T-helper 1 cell (primary cell): Measurements from ENCODE around the gene STXBP2.

Source experiments
- DNase-seq, 5 donors: peaks; one replicate each; pipeline ENCODE4 v3.0.0-alpha.2; 2012 to 2020
- total RNA-seq, 4 donors: gene quantifications; one replicate each; lab custom pipeline; 2026; lab: John Stamatoyannopoulos, UW

The STXBP2 gene
- 14.3 to 20.8 (median 17.0) reads per million in 4 donors for total RNA-seq

- peak; percentile 86 to 95 (median 92) for DNase-seq
Measured at GRCh38 chr19:7636691-7637373, at the start of gene STXBP2. TSS of gene STXBP2 (plus strand) at chr19:7637110. CDS start at chr19:7637150, 40 bp downstream.

- no peak for DNase-seq
Measured at GRCh38 chr19:7589822-7590221, 47.1 kb upstream of the STXBP2 start.

- DNase-seq: no peak
Measured at GRCh38 chr19:7590256-7590655, 46.7 kb upstream of the STXBP2 start.

- peak in 2 of 5 donors; percentile 17 to 34 for DNase-seq
Measured at GRCh38 chr19:7595466-7596133, 41.3 kb upstream of the STXBP2 start, which contains the start of gene CAMSAP3. TSS of gene CAMSAP3 (plus strand) at chr19:7595863. CDS start at chr19:7596003, 140 bp downstream.

- no peak for DNase-seq
Measured at GRCh38 chr19:7596211-7596937, 40.5 kb upstream of the STXBP2 start.

GRCh38 chr19:7597689-7598088 lies 39.2 kb upstream of the STXBP2 start:
- no peak for DNase-seq

GRCh38 chr19:7598180-7598579 lies 38.7 kb upstream of the STXBP2 start:
- DNase-seq: no peak

- DNase-seq: no peak
Measured at GRCh38 chr19:7600721-7601120, 36.2 kb upstream of the STXBP2 start.

- no peak for DNase-seq
Measured at GRCh38 chr19:7602240-7602934, 34.5 kb upstream of the STXBP2 start.

- DNase-seq: no peak
Measured at GRCh38 chr19:7602935-7603497, 33.9 kb upstream of the STXBP2 start.

GRCh38 chr19:7603919-7604318 lies 33.0 kb upstream of the STXBP2 start:
- DNase-seq: no peak

GRCh38 chr19:7605490-7606222 lies 31.3 kb upstream of the STXBP2 start:
- peak in 1 of 5 donors; percentile 31 for DNase-seq

- no peak for DNase-seq
Measured at GRCh38 chr19:7606289-7606688, 30.6 kb upstream of the STXBP2 start.

GRCh38 chr19:7607212-7607873 lies 29.6 kb upstream of the STXBP2 start:
- DNase-seq: no peak

GRCh38 chr19:7607874-7608560 lies 28.9 kb upstream of the STXBP2 start:
- no peak for DNase-seq

GRCh38 chr19:7610491-7611240 lies 26.2 kb upstream of the STXBP2 start:
- DNase-seq: no peak

GRCh38 chr19:7611541-7612279 lies 25.2 kb upstream of the STXBP2 start:
- no peak for DNase-seq

- no peak for DNase-seq
Measured at GRCh38 chr19:7612282-7613274, 24.3 kb upstream of the STXBP2 start.
